Embryonic facial prominence (tissue), 1 donor: ENCODE measurements around the gene TMC1.
"Not testable (repeated sequence)": the region's sequence is repeated elsewhere in the genome, so short reads cannot be mapped to it uniquely, and the experiment has no call there.

Experiments used
- DNase-seq: peaks from one replicate; pipeline ENCODE4 v3.0.0-alpha.2; 2016; ENCODE audit errors: extremely low spot score

TMC1 gene

GRCh38 chr9:72521416-72521815 is at the start of gene TMC1:
TSS of gene TMC1 (plus strand) at chr9:72521608. CDS start at chr9:72648649, 127,041 bp downstream.
- not testable (repeated sequence) for DNase-seq

GRCh38 chr9:72473474-72474261 is 47.7 kb upstream of the TMC1 start:
- no peak for DNase-seq

GRCh38 chr9:72474676-72475075 is 46.7 kb upstream of the TMC1 start:
- no peak for DNase-seq

GRCh38 chr9:72476100-72476499 is 45.3 kb upstream of the TMC1 start:
- DNase-seq: no peak

GRCh38 chr9:72476617-72477437 is 44.6 kb upstream of the TMC1 start:
- DNase-seq: no peak

- no peak for DNase-seq
Measured at GRCh38 chr9:72477930-72478518, 43.4 kb upstream of the TMC1 start.

GRCh38 chr9:72478966-72479365 is 42.4 kb upstream of the TMC1 start:
- no peak for DNase-seq

- not testable (repeated sequence) for DNase-seq
Measured at GRCh38 chr9:72480261-72480660, 41.1 kb upstream of the TMC1 start.

- no peak for DNase-seq
Measured at GRCh38 chr9:72480921-72481320, 40.5 kb upstream of the TMC1 start.

- peak; percentile 18 for DNase-seq
Measured at GRCh38 chr9:72485821-72486593, 35.4 kb upstream of the TMC1 start.

- DNase-seq: no peak
Measured at GRCh38 chr9:72486594-72486955, 34.8 kb upstream of the TMC1 start.

- not testable (repeated sequence) for DNase-seq
Measured at GRCh38 chr9:72487665-72488064, 33.7 kb upstream of the TMC1 start.

- DNase-seq: no peak
Measured at GRCh38 chr9:72489986-72490385, 31.4 kb upstream of the TMC1 start.

- DNase-seq: no peak
Measured at GRCh38 chr9:72491242-72491641, 30.2 kb upstream of the TMC1 start.

GRCh38 chr9:72494051-72494450 is 27.4 kb upstream of the TMC1 start:
- DNase-seq: no peak

GRCh38 chr9:72497447-72498046 is 23.9 kb upstream of the TMC1 start:
- no peak for DNase-seq

GRCh38 chr9:72506615-72507014 is 14.8 kb upstream of the TMC1 start:
- no peak for DNase-seq

- DNase-seq: no peak
Measured at GRCh38 chr9:72509053-72509452, 12.4 kb upstream of the TMC1 start.

GRCh38 chr9:72509635-72510034 is 11.8 kb upstream of the TMC1 start:
- no peak for DNase-seq

- not testable (repeated sequence) for DNase-seq
Measured at GRCh38 chr9:72521011-72521410, 397 bp upstream of the TMC1 start.

- DNase-seq: no peak
Measured at GRCh38 chr9:72524820-72525540, 3.6 kb downstream of the TMC1 start.
